ENCODE measurements around the gene ABCB10.
"Not testable (repeated sequence)": the region's sequence is repeated elsewhere in the genome, so short reads cannot be mapped to it uniquely, and the experiment has no call there.

The ABCB10 gene

DNA sequence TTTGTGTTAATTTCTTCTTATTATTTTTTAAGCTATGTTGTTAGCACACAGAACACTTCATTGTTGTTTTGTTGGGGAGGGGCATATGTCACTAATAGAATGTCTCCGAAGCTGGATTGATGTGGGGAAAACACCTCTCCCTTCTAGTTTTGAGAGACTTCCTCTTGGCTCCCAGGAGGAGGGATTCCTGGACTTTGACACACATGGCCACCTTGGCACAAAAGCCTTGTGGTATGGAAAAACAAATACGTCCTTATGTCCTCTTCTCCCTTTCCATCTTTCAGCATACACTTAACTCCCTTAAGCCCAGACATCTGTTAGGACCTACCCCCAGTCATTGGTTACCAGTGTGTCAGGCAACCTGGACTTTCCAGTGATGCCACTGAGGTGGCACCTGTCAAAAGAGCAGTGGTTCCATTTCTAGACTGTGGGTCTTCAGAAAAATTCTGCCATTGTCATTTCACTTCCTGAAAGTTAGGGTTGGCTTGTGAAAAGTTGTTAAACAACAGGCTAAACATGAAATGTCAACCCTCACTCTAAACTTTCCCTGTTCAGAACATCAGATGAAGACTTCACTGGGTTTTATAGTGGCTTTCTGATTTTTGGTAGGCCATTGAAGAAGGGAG, 12.5 kb upstream of the ABCB10 start:
- no peak for DNase-seq

DNA sequence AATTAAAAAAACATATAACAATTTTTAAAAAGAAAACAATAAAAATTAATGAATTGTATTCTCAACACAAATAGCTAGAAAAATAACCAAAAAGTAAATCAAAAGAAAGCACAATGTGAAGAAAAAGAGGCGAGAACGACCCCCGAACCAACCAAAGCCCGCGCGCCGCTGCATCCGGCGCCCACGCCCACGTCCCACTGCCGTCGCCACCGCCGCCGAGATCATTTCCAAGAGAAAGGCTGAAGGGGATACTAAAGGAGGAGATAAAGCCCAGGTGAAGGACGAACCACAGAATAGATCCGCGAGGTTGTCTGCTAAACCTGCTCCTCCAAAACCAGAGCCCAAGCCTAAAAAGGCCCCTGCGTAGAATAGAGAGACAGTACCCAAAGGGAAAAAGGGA, 11.8 kb upstream of the ABCB10 start:
- no peak for DNase-seq

DNA sequence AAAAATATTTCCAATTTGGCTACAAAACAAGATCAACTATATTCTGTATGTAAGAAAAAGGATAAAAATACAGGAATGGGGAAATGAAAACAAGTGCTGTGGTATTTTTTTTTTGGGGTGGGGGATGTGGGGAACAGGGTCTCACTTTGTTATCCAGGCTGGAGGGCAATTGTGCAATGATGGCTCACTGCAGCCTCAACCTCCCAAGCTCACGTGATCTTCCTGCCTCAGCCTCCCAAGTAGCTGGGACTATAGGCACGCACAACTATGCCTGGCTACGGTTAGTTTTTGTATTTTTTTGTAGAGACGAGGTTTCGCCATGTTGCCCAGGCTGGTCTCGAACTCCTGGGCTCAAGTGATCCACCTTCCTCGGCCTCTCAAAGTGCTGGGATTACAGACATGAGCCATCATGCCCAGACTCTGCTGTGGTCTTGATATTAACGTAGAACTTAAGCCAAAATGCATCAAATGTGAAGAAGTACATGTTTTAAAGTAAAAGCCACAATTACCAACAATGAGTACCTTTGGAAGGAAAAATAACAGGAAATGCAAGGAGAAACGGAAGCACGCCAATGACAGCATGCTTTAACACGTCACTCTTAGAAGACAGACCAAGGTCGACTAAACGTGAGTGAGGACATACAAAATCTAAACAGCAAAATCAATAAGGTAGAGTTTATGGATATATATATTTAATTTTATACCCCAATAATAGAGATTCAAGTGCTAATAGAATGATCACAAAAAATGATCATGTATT, 8.8 kb upstream of the ABCB10 start:
- no peak for DNase-seq

DNA sequence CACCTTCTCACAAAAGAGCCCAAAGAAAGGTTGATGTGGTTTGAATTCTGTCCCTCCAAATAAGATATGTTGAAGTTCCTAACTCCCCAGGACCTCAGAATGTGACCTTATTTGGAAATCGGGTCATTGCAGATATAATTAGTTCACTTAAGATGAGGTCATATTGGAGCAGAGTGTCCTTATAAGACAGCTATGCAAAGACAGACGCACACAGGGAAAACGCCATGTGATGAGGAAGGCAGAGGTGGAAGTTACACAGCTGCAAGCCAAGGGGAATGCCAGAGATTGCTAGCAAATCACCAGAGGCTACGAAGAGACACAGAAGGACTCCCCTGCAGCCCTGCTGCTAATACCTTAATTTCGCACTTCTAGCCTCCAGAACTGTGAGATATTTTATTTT, 5.2 kb upstream of the ABCB10 start:
- DNase-seq: no peak

DNA sequence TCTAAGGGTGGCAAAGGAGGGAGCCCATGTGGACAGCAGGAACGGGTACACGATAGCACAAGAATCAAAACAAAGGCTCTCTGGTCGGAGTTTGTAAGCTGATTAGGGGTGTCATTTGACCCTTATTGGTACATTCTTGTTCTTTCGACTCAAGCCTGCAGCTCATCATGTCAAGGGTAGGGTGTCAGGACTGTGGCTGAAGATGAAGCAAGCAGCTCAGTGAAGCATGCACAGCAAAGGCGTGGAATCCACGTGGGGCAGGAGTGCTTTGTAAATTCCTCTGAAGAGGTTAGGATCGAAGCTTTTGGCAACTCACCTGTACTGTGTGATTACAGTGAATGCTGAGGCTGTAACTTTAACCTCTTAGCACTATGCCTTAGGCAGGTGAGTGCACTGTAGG, 4.7 kb upstream of the ABCB10 start:
- no peak for DNase-seq

DNA sequence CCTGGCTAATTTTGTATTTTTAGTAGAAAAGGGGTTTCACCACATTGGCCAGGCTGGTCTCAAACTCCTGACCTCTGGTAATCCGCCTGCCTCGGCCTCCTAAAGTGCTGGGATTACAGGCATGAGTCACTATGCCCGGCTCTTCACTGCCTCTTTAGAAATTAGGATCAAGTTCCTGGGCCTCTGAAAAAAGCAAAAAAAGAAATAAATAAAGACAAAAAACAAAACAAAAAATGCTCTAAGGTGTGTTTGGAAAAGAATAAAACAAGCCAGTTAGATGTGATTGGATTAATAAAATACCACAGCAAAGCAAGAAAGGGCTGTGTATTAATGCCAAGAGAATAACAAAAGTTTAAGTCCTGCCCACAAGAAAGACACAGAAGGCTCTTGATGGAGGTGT, 4.2 kb upstream of the ABCB10 start:
- no peak for DNase-seq

DNA sequence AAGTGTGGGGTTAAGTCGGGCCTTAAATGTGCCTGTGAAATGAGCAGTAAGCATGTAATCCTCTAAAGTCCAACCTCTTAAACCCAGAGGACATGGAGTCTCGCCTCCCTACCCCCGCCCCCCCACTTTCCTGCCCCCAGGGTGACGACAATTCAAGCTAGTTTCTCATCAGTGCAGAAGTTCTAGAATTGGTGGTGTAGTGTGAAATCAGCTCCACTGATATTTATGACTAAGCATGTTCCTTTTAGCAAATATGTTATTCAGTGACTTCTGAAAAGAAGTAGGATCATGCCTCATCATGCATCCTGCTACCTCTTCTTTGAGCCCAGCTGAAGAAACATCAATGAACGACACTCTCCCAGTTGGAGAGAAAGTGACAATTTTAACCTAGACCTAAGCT, 2.6 kb upstream of the ABCB10 start:
- no peak for DNase-seq

DNA sequence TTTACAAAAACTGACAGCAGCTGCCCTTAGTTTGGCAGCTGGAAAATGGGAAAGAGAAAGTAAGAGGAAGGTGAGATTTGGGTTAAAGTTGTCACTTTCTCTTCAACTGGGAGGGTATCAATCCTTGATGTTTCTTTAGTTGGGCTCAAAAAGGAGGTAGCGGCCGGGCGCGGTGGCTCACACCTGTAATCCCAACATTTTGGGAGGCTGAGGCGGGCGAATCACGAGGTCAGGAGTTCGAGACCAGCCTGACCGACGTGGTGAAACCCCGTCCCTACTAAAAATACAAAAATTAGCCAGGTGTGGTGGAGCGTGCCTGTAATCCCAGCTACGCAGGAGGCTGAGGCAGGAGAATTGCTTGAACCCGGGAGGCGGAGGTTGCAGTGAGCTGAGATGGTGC, 1.6 kb upstream of the ABCB10 start:
- not testable (repeated sequence) for DNase-seq

DNA sequence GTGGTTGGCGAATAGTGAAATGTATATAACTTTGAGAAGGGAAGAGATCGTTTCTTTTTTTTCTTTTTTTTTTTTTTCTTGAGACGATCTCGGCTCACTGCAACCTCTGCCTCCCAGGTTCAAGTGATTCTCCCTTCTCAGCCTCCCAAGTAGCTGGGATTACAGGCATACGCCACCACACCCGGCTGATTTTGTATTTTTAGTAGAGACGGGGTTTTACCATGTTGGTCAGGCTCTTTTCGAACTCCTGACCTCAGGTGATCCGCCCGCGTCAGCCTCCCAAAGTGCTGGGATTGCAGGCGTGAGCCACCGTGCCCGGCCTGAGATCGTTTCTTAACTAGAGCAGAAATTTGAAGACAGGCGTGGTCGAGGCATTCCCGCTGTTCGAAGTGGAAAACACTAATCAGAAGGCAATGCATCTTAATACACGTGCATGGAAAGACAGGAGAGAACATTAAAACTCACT, 862 bp upstream of the ABCB10 start:
- peak; percentile 58 for DNase-seq

DNA sequence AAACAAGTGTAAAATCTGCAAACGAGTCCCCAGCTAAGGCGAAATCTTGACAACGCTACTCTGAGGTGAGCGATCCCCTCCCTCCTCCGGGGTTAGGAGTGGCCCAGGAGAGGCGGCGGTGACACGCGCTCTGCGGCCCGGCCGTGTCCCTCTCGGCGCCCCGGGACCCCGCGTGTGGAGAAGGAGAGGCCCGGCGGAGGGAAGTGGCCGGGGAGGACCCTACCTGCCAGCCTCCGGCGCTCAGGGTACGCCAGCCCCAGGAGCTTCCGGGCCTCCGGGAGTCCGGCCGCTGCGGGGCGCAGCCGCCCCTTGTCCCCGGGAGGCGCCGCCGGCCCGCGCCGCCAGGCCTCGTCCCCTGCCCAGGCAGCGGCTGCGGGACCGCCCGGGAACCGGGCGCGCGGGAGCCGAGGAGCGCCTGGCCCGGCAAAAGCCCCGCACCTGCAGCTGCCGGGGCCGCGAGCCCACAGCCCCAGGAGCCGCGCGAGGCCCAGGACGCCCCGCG, 543 bp downstream of the ABCB10 start:
- DNase-seq: peak; percentile 79

DNA sequence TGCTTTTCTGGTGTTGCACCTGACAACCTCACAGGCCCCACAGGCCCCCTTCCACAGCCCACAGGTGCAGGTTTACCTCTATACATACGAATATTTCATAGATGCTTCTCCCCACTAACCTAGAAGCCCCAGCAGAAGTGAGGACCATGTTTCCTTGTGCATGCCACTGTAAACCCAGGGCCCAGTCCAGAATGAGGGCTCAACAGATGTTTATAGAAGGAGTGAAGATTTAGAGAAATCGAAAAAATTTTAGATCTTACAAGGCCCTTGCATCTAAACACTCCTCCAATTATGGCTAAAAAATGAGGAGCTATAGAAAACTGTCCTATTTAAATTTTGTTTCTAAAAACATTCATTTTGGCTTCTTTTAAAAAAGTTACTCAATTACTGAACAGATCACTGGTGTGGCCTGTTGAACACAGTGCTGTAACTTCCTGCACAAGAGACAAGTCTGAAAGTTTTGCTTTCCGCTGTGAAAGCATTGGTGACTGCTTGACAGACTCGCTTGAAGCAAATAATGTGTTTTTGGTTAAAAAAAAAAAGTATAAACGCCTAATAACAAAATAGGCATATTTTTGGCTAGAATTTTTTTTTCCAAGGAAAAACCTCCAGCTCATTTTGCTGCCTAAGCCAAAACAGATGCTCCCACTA, 1.2 kb downstream of the ABCB10 start:
- no peak for DNase-seq

DNA sequence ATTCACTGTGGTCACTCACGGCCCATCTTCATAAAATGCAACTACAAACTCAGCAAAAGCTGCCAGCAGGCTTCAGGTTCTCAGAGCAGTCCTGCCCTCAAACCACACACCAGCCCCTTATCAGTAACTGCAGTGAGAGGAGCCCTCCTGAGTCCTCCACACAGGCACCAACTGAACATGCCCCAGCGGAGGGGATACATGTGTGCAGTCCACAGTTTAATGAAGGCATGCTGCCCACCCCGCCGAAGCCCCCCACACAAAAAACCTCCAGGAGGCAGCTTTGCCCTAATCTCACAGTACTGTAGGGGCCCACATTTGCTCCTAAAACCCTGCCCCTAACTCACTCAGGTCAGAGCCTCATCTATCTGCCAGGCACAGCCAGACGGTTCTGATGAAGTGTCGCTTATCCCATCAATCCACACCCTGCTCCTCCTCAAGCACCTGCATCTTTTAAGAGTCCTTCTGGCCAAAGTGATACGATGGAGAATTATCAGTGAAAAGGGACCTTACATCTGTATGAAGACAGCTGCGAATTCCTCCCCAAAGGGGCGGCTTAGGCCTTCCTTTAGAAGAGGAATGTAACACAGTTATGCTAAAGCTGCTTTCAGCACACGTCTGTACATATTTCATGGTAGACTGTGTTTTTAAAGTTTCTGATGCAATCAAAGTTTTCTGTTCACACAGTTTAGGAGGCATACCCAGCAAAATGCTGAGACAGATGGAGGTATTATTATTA, 3.5 kb downstream of the ABCB10 start:
- DNase-seq: no peak

DNA sequence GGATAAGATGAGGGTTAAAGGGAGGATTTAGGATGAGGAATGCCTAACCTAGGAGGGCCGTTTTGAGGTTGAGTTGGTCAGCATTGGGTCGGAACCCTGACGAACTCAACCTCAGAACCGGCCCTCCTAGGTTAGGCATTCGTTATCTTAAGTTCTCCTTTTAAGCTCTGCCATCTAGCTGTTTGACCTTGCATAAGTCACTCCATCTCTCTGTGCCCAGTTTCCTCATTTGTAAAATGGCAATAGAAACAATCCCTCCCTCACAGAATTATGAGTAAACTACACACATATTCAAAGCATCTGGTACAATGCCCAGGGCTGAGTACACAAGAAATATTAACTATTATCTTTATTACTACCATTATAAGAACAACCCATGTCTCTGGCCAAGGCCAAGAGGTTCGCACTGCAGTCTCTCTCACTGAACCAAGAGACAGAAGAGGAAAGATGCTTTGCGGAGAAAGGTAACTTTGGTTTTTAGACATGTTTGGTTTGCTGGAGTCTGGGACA, 4.8 kb downstream of the ABCB10 start:
- DNase-seq: no peak

DNA sequence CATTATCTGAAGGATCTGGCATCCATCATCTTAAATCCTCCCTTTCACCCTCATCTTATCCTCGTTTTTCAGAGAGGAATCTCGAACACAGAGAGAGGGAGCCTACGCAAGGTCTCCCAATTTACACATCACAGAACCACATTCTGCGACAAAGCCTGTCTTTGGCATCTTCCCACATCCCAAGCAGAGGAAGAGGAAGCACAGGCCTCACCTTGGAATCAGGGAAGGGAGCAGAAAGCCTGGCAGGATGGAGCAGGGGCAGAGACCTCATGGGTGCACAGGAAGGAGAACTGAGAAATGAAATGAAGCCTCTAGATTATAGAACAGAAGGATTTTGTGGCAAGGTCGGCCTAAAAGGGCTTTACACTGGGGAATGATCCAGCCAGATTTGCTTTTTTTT, 5.8 kb downstream of the ABCB10 start:
- no peak for DNase-seq

DNA sequence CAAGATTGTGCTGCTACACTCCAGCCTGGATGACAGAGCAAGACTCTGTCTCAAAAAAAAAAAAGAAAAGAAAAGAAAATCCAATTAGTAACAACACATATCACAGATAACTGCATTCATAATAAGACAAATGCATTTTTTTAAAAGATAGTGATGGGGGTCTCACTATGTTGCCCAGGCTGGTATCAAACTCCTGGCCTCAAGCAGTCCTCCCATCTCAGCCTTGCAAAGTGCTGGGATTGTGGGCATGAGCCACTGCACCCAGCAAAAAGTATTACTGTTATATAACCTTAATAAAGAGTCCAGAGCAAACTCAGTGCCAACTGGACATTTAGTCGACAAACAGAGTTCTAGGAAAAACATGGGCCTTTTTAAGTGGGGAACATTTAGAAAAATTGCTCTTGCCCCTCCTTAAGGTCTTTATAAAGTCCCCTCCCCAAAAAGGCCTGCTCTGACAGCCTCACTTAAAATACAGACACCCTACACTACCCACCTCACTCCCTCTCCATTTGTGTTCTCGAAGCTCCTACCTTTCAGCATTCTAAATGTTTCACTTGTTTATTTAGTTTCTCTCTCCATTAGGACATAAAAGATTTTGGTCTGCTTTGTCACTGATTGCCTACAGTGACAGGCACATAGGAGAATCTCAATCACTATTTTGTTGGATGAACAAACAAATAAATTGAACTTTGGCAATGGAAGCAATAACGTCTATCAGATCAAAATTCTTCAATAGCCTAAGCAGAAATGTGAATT, 7.5 kb downstream of the ABCB10 start:
- no peak for DNase-seq

DNA sequence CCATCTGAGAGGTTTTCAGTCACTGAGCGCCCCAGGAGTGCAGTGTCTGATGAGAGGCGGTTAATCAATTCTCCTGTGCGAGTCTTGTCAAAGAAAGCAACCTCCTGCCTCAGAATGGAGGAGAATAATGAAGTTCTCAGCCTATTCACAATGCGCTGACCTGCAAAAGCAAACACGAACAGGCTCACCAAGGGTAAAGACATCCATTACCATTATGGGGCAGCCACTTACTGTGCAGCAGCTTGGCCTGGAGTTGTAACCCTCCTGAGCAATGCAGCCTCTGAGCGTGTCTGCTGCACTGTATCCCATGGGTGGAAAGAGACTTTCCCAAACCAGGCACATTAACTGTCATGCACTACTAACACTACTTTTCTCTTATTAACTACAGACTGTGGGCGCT, 11.0 kb downstream of the ABCB10 start:
- no peak for DNase-seq

DNA sequence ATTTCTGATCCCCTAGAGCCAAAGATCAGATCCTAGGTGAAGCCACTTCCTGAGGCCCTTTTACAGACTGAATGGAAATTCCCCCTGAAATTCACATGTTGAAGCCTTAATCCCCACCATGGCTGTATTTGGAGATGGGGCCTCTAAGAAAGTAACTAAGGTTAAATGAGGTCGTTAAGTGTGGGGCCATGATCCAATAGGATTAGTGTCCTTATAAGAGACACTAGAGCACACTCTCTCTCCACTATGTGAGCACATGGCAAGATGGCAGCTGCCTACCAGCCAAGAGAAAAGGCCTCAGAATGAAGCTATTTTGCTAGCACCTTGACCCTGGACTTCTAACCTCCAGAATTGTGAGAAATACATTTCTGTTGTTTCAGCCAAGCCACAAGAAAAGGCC, 13.9 kb downstream of the ABCB10 start:
- no peak for DNase-seq

DNA sequence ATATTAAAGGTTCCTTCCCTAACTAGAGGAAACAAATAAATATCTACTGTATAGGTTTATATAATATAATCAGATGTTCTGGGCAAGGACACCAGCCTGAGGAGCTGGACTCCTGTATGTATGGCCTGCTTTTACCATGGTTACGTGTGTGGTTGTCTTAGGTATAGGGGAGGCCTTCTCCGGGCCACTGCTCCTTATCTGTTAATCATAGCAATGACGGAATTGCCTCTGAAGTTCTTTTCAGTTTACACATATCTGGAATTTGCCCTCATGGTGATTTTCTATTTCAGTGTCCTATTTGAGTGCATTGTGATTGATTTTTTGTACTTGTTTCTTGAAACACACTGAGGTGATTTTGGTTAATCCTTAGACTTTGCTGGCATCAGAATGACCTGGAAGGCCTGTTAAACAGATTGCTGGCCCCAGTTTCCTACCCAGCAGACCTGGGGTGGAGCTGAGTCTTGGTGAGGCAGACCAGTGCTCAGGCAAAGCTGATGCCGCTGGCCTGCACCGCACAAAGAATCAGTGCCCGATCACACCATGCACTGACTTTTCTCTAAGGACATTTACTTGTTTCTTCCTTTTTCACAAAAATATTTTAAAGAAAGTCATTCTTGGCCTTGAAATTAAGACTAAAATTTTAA, 18.5 kb downstream of the ABCB10 start:
- no peak for DNase-seq

DNA sequence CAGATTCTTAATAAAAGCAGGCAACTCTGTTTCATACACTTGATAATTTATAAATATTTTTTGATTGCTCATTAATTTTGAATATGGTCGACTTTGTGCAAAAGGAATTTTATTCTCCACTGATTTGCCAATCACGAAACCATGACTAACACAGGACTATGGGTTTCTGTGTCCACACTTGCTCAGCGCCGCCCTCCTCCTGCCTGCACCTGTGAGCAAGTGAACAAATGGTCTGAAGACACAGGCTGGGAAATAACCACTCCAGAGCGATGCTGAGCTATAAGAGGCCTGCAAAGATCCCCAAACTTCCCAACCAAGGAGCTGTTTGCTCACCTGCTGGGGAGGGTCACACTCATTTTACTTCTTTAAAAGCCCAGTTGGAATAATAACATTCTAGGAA, 19.6 kb downstream of the ABCB10 start:
- no peak for DNase-seq

DNA sequence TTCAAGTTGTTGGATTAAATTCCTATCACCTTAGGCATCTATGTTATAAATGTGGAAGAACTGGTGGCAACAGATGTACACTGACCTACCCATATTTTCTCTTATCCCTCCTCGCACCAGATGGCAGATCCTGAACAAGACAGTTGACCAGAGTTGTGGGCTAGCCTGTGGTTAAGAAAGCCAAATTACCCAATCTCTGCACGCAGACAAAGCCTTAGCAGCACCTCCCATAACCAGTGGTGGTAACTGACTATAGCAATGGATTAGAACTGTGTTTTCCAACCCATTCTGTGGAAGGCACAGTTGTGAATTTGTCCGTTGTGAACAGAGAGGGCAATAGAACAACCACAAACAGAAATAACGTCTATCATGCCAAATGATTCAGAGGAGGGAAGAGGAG, 20.6 kb downstream of the ABCB10 start:
- no peak for DNase-seq

DNA sequence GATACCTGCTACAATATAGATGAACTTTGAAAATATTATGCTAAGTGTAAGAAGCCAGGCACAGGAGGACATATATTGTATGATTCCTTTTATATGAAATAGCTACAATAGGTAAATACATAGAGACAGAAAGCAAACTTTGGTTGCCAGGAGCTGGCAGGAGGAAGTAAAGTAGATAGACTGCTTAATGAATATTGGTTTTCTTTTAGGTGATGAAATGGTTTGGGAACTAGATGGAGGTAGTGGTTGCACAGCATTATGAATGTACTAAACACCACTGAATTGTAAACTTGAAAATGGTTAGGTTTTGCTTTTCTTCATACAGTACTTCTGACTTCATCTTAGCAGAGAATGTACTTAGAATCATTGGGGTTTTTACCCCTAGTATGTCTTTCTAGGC, 21.5 kb downstream of the ABCB10 start:
- no peak for DNase-seq

DNA sequence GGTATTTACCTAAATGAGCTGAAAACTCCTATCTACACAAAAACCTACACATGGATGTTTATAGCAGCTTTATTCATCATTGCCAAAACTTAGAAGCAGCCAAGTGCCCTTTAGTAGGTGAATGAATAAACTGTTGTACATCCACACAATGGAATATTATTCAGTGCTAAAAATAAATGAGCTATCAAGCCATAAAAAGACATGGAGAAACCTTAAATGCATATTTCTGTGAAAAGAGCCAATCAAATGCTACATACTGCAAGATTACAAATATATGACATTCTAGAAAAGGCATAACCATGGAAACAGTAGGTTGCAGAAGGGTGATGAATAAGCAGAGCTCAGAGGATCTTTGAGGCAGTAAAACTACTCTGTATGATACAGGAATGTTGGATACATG, 23.3 kb downstream of the ABCB10 start:
- no peak for DNase-seq

All from activated CD8-positive, alpha-beta memory T cell treated with anti-CD3 and anti-CD28 coated beads for 24 hours (primary cell).